Heart left ventricle (tissue), 16 donors: ENCODE results near the gene CD7. TPM values are rescaled to one million over a fixed set of nuclear protein-coding genes. Genes with fewer than 3 reads are reported as not detected.

ENCODE experiments used
- ATAC-seq, 4 donors: fragments of 200-7000 bp; cut with Tn5 transposase; one replicate each; pipeline ENCODE4 v1.9.1; 2020 to 2022; ENCODE audit warnings: moderate library complexity in 4 of 4, mild to moderate bottlenecking in 3 of 4, moderate number of reproducible peaks in 1 of 4
- DNase-seq, 5 donors: peaks; one replicate each; pipeline ENCODE4 v3.0.0-alpha.2; 2020
- H3K27ac ChIP-seq, 12 donors: fragments of 200-600 bp; sonication (generic) in 4 of 12; one replicate each; pipeline versions ENCODE4 v1.5.0 to v1.8.0; 2016 to 2022; ENCODE audit warnings: mild to moderate bottlenecking in 2 of 12
- H3K27me3 ChIP-seq, 9 donors: fragments of 200-600 bp; sonication (generic) in 2 of 9; one replicate each; pipeline versions ENCODE4 v1.5.1 to v1.8.0; 2016 to 2022; ENCODE audit warnings: mild to moderate bottlenecking in 3 of 9
- H3K36me3 ChIP-seq, 9 donors: fragments of 200-600 bp; sonication (generic) in 2 of 9; one replicate each; pipeline versions ENCODE4 v1.5.0 to v1.8.0; 2018 to 2022; ENCODE audit warnings: mild to moderate bottlenecking in 2 of 9
- H3K4me1 ChIP-seq, 12 donors: fragments of 200-600 bp; sonication (generic) in 4 of 12; one replicate each; pipeline versions ENCODE4 v1.5.0 to v1.8.0; 2016 to 2022; ENCODE audit warnings: mild to moderate bottlenecking in 3 of 12
- H3K4me3 ChIP-seq, 12 donors: fragments of 200-600 bp; sonication (generic) in 4 of 12; one replicate each; pipeline versions ENCODE4 v1.5.0 to v1.8.0; 2017 to 2022; ENCODE audit warnings: mild to moderate bottlenecking in 9 of 12, moderate library complexity in 4 of 12
- H3K9me3 ChIP-seq, 12 donors: fragments of 200-600 bp; sonication (generic) in 4 of 12; one replicate each; pipeline versions ENCODE4 v1.5.0 to v1.8.0; 2016 to 2022; ENCODE audit warnings: mild to moderate bottlenecking in 1 of 12
- POLR2A ChIP-seq, 2 donors: fragments of 450-650 bp; IDR thresholded peaks; one replicate each; pipeline ENCODE4 v1.6.1; 2017; ENCODE audit warnings: antibody characterized with exemption in 2 of 2, mild to moderate bottlenecking in 2 of 2, moderate library complexity in 2 of 2
- WGBS, 4 donors: extraction: QIAGEN DNeasy Blood & Tissue Kit in 2 of 4; methylation state at CpG; one replicate each; pipeline versions ENCODE4 v1.1.5 to v1.1.7; 2013 to 2018; 5-methylcytosine and 5-hydroxymethylcytosine counted together
- intact Hi-C, 10 donors: fragments of 100-400 bp; cut with DNase I; formaldehyde crosslinking; loops; one replicate each; pipeline versions ENCODE4 v1.11.1 to v1.14.2; 2022
- polyA plus RNA-seq, 2 donors: library from polyadenylated mRNA; stranded (reverse); fragments of 200-250 nt; gene quantifications; one replicate each; pipeline ENCODE4 v1.2.3, GENCODE V29; 2013
- total RNA-seq, 9 donors: library from RNA; depleted of rRNA in 2 of 9; stranded (reverse); fragments of >200 nt in 2 of 9; fragmentation: NEBNext Ultra II Directional in 3 of 9; extraction: Animal tissue kit (Norgen Biotek cat#: 25700) in 3 of 9; gene quantifications; one replicate each; pipeline versions ENCODE4 v1.1.0 to v1.2.4, GENCODE V29; 2016 to 2023
- TF ChIP-seq, protein P1 (sequence below), 12 donors: fragments of 200-600 bp; sonication (generic) in 4 of 12; IDR thresholded peaks; one replicate each; pipeline versions ENCODE4 v1.5.0 to v1.8.0; 2018 to 2022; ENCODE audit warnings: antibody characterized with exemption in 12 of 12, mild to moderate bottlenecking in 5 of 12
- donor health status: ischemic (EF 13 %, LVEDD 7.1; RV severe dilation, severe dysfunction).
- donor health status: healthy with polysubstance abuse.
- donor health status: DM: no; HTN: yes; CAD: no.
- donor health status: DM: no; HTN: no; CAD: no.
- donor health status: ischemic (EF 25% LVEDD 6.9; RV normal size, moderate dysfunction).
- donor health status: ischemic (EF 25% LVEDD 5.7; RV mildly dilated, moderate dysfunction).
- donor health status: healthy.
- donor health status: DM: yes; HTN: yes; CAD: no.
- donor health status: ischemic (EF 35%, LVEDD 5.7; RV mildly dilated, moderate dysfunction).
- donor health status: nonischemic (EF 11% LVEDD 7.7; RV severe dilation, severe dysfunction).
- donor health status: DM: yes; HTN: yes; CAD: no.
- donor health status: PGD.
- donor health status: ischemic (EF 29% LVEDD 5.4; RV normal size, mild dysfunction).
- donor health status: nonischemic (EF 23%, LVEDD 6.1; RV moderate dilation, normal function).

The CD7 gene
- total and polyA plus RNA-seq, 11 donors, result 0.21 to 8.6 (median 0.42) TPM; not detected in 2

DNA sequence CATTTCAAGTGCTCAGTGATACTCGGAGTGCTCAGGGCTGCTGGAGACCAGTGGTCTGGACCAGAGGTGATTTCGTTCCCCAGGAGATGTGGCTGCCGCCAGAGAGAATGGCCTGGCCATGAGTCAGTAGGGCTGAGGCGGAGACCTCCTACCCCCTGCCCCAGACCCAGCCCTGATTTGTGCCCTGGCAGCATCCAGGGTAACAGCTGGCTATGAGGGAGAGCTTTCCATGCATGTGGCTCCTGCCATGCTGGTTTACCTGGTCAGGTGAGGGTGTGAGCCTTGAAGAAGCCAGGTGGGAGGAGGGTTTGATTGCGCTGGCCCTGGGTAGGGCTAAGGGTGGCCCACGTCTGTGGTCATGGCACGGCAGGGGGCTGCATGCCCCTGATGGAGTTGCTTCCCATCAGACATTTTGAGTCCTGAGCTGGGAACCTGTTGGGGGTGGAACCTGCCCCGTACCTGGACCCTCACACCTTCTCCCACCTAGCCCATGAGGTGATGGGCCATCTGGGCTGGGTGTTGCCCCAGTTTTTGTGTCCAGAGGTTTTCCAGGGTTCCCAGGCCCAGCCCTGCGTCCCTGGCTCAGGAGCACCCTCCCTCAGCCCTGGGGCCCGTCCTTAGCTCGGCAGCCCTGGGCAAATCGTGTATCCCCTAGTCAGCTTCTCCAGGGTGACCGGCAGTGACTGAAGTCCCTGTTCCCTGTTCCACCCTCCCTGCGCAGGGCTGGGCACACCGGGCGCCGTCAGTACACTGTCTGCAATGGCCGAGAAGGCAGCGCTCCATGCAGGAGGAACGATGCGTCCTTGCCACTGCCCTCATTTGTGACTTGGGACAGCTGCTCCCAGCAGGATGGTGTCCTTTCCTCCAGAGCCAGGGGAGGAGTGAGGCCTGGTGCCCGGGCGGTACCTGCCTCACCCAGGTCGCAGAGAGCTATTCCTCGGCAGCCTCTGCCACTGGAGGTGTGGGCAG, 34.9 kb downstream of the CD7 start:
- Histone ChIP-seq H3K36me3 (no peaks in the 10 kb centered on the region), H3K4me1 (peaks cover under 1 to 33% (median 7%) of the 10 kb centered on the region in 12 donors), H3K9me3 (no peaks in the 10 kb centered on the region), H3K27me3 (no peaks in the 10 kb centered on the region), H3K27ac (no peak overlapping the region), H3K4me3 (no peak overlapping the region)
- ATAC-seq (no peak), DNase-seq (peak in 1 of 5 donors; percentile 21)
- intact Hi-C loops, result no loop called here
- 89 to 91% (median 90%) methylated on average over 25 of the region's 25 CpGs for WGBS, 4 donors
- no peak for TF ChIP-seq POLR2A (IDR thresholded peaks at IDR 0.05)
- TF ChIP-seq, protein P1, sequence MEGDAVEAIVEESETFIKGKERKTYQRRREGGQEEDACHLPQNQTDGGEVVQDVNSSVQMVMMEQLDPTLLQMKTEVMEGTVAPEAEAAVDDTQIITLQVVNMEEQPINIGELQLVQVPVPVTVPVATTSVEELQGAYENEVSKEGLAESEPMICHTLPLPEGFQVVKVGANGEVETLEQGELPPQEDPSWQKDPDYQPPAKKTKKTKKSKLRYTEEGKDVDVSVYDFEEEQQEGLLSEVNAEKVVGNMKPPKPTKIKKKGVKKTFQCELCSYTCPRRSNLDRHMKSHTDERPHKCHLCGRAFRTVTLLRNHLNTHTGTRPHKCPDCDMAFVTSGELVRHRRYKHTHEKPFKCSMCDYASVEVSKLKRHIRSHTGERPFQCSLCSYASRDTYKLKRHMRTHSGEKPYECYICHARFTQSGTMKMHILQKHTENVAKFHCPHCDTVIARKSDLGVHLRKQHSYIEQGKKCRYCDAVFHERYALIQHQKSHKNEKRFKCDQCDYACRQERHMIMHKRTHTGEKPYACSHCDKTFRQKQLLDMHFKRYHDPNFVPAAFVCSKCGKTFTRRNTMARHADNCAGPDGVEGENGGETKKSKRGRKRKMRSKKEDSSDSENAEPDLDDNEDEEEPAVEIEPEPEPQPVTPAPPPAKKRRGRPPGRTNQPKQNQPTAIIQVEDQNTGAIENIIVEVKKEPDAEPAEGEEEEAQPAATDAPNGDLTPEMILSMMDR (IDR thresholded peaks at IDR 0.05), result no peak

DNA sequence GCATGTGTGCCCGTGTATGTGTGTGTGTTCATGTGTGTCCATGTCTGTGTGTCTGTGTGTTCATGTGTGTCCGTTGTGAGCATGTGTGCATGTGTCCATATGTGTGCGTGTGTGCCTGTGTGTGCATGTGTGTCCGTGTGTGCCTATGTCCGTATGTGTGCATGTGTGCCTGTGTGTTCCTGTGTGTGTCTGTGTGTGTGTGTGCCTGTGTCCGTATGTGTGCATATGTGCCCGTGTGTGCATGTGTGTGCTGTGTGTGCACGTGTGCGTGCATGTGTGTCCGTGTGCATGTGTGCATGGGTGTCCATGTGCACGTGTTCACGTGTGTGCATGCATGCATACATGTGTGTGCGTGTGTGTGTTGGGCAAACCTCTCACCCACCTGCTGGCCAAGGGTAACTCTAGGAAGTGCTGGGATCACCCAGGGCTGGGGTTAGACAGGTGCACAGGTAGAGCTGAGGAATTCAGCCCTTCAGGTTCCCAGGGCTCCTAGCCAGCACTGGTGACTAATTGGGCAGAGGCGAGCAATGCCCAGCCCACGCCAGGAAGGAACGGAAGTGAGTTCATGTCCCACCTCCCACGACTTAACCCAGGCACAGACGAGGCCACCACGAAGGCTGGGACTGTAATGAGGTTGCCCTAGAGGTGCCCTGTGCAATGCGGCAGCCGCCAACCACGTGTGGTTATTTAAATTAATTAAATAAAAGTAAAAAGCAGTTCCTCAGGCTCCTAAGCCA, 35.7 kb downstream of the CD7 start:
- ATAC-seq, result no peak

DNA sequence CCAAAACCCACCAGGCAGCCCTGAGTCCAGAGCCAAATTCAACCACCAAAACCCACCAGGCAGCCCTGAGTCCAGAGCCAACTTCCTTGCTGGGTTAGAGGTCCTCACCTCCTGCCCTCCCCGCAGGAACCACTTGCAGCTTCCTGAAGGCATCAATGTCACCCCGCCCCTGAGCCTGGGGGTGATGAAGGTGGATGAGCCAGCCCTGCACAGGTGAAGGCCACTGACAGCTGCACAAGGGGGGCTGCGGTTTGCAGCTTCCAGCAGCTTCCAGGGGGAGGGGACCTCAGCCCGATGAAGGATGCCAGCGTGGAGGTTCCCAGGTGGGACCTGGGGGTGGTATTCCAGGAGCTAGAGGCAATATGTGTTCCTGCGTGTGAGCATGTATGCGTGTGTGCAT, 36.3 kb downstream of the CD7 start:
- TF ChIP-seq POLR2A (IDR thresholded peaks at IDR 0.05), result no peak
- TF ChIP-seq, protein P1 (IDR thresholded peaks at IDR 0.05), result no peak
- no peak overlapping the region for H3K27ac ChIP-seq
- intact Hi-C loops, result no loop called here
- ATAC-seq, result no peak
- no peak overlapping the region for H3K4me3 ChIP-seq
- 82 to 84% (median 83%) methylated on average over 7 of the region's 7 CpGs for WGBS, 4 donors
- H3K4me1 ChIP-seq, result peaks cover 0 to 30% (median 0%) of the 10 kb centered on the region in 12 donors
- H3K36me3 ChIP-seq, result no peaks in the 10 kb centered on the region
- no peaks in the 10 kb centered on the region for H3K27me3 ChIP-seq
- DNase-seq, result peak in 1 of 5 donors; percentile 22
- H3K9me3 ChIP-seq, result no peaks in the 10 kb centered on the region

More for the DNA sequence above, 35.7 kb downstream of the CD7 start:
- no peaks in the 10 kb centered on the region for H3K36me3 ChIP-seq
- TF ChIP-seq, protein P1 (IDR thresholded peaks at IDR 0.05), result no peak
- no peak for TF ChIP-seq POLR2A (IDR thresholded peaks at IDR 0.05)
- peaks cover 0 to 30% (median 0%) of the 10 kb centered on the region in 12 donors for H3K4me1 ChIP-seq
- intact Hi-C loops, result no loop called here
- no peaks in the 10 kb centered on the region for H3K9me3 ChIP-seq
- DNase-seq, result peak in 1 of 5 donors; percentile 21
- no peak overlapping the region for H3K27ac ChIP-seq
- 80 to 82% (median 82%) methylated on average over 22 of the region's 22 CpGs for WGBS, 4 donors
- H3K27me3 ChIP-seq, result no peaks in the 10 kb centered on the region
- H3K4me3 ChIP-seq, result no peak overlapping the region

DNA sequence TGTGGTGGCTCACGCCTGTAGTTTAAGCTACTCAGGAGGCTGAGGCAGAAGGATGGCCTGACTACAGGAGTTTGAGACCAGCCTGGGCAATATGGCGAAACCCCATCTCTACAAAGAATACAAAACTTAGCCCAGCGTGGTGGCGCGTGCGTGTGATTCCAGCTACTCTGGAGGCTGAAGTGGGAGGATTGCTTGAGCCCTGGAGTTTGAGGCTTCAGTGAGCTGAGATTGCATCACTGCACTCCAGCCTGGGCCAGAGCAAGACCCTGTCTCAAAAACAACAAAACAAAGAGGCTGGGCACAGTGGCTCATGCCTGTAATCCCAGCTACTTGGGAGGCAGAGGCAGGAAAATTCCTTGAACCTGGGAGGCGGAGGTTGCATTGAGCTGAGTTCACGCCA, 36.9 kb downstream of the CD7 start:
- WGBS, 4 donors, result 95 to 98% (median 97%) methylated on average over 8 of the region's 8 CpGs
- no peak for ATAC-seq
- Histone ChIP-seq H3K27me3 (no peaks in the 10 kb centered on the region), H3K36me3 (no peaks in the 10 kb centered on the region), H3K4me1 (peaks cover 0 to 30% (median 0%) of the 10 kb centered on the region in 12 donors), H3K4me3 (no peak overlapping the region), H3K9me3 (no peaks in the 10 kb centered on the region), H3K27ac (no peak overlapping the region)
- peak in 1 of 5 donors; percentile 18 for DNase-seq
- no peak for TF ChIP-seq POLR2A (IDR thresholded peaks at IDR 0.05)
- TF ChIP-seq, protein P1 (IDR thresholded peaks at IDR 0.05), result no peak
- intact Hi-C loops, result no loop called here
